ENCODE measurements around the gene TMEM238L.

TMEM238L gene

GRCh38 chr17:10798910-10799309 is 5.0 kb downstream of the TMEM238L start:
- no peak for TF ChIP-seq CTCF (IDR thresholded peaks at IDR 0.05; ENCODE audit: control insufficient read depth, insufficient read depth, low read depth, low read length, missing control alignments)
- no peak overlapping the region for H3K4me3 ChIP-seq (ENCODE audit: control insufficient read depth, low read depth, low read length)
- no peak for DNase-seq (ENCODE audit: low read depth)

GRCh38 chr17:10798332-10798749 is 5.6 kb downstream of the TMEM238L start:
- DNase-seq (ENCODE audit: low read depth), result no peak
- TF ChIP-seq CTCF (IDR thresholded peaks at IDR 0.05; ENCODE audit: control insufficient read depth, insufficient read depth, low read depth, low read length, missing control alignments), result no peak
- H3K4me3 ChIP-seq (ENCODE audit: control insufficient read depth, low read depth, low read length), result no peak overlapping the region

GRCh38 chr17:10797476-10798328 is 6.2 kb downstream of the TMEM238L start:
- no peak for DNase-seq (ENCODE audit: low read depth)
- TF ChIP-seq CTCF (IDR thresholded peaks at IDR 0.05; ENCODE audit: control insufficient read depth, insufficient read depth, low read depth, low read length, missing control alignments), result no peak
- H3K4me3 ChIP-seq (ENCODE audit: control insufficient read depth, low read depth, low read length), result no peak overlapping the region

GRCh38 chr17:10793816-10794215 is 10.1 kb downstream of the TMEM238L start:
- DNase-seq (ENCODE audit: low read depth), result no peak
- H3K4me3 ChIP-seq (ENCODE audit: control insufficient read depth, low read depth, low read length), result no peak overlapping the region
- no peak for TF ChIP-seq CTCF (IDR thresholded peaks at IDR 0.05; ENCODE audit: control insufficient read depth, insufficient read depth, low read depth, low read length, missing control alignments)

GRCh38 chr17:10793256-10793655 is 10.6 kb downstream of the TMEM238L start:
- no peak for DNase-seq (ENCODE audit: low read depth)
- H3K4me3 ChIP-seq (ENCODE audit: control insufficient read depth, low read depth, low read length), result no peak overlapping the region
- TF ChIP-seq CTCF (IDR thresholded peaks at IDR 0.05; ENCODE audit: control insufficient read depth, insufficient read depth, low read depth, low read length, missing control alignments), result no peak

GRCh38 chr17:10792151-10792550 is 11.7 kb downstream of the TMEM238L start:
- no peak for TF ChIP-seq CTCF (IDR thresholded peaks at IDR 0.05; ENCODE audit: control insufficient read depth, insufficient read depth, low read depth, low read length, missing control alignments)
- H3K4me3 ChIP-seq (ENCODE audit: control insufficient read depth, low read depth, low read length), result no peak overlapping the region
- no peak for DNase-seq (ENCODE audit: low read depth)
